ENCODE results near the gene DSG2.

DNA sequence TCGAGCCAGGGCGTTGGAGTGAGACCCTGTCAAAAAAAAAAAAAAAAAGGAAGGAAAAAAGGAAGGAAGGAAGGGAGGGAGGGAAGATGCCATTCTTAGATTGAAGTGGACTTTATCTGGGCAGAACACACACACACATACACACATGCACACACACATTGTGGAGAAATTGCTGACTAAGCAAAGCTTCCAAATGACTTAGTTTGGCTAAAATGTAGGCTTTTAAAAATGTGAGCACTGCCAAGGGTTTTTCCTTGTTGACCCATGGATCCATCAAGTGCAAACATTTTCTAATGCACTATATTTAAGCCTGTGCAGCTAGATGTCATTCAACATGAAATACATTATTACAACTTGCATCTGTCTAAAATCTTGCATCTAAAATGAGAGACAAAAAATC, 93.1 kb downstream of the DSG2 start:
- TF ChIP-seq POLR2A (IDR thresholded peaks at IDR 0.05), result no peak
- TF ChIP-seq, protein P1, sequence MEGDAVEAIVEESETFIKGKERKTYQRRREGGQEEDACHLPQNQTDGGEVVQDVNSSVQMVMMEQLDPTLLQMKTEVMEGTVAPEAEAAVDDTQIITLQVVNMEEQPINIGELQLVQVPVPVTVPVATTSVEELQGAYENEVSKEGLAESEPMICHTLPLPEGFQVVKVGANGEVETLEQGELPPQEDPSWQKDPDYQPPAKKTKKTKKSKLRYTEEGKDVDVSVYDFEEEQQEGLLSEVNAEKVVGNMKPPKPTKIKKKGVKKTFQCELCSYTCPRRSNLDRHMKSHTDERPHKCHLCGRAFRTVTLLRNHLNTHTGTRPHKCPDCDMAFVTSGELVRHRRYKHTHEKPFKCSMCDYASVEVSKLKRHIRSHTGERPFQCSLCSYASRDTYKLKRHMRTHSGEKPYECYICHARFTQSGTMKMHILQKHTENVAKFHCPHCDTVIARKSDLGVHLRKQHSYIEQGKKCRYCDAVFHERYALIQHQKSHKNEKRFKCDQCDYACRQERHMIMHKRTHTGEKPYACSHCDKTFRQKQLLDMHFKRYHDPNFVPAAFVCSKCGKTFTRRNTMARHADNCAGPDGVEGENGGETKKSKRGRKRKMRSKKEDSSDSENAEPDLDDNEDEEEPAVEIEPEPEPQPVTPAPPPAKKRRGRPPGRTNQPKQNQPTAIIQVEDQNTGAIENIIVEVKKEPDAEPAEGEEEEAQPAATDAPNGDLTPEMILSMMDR (IDR thresholded peaks at IDR 0.05), result no peak
